RKO (cell line): Measurements from ENCODE around the gene BAK1.
"Not testable (repeated sequence)": the region's sequence is repeated elsewhere in the genome, so short reads cannot be mapped to it uniquely, and the experiment has no call there.

Source experiments
- DNase-seq: peaks from one replicate; pipeline ENCODE4 v3.0.0-alpha.2; 2016; ENCODE audit warnings: low spot score

The BAK1 gene

GRCh38 chr6:33607784-33608161 is 27.7 kb upstream of the BAK1 start:
- DNase-seq: no peak

DNA sequence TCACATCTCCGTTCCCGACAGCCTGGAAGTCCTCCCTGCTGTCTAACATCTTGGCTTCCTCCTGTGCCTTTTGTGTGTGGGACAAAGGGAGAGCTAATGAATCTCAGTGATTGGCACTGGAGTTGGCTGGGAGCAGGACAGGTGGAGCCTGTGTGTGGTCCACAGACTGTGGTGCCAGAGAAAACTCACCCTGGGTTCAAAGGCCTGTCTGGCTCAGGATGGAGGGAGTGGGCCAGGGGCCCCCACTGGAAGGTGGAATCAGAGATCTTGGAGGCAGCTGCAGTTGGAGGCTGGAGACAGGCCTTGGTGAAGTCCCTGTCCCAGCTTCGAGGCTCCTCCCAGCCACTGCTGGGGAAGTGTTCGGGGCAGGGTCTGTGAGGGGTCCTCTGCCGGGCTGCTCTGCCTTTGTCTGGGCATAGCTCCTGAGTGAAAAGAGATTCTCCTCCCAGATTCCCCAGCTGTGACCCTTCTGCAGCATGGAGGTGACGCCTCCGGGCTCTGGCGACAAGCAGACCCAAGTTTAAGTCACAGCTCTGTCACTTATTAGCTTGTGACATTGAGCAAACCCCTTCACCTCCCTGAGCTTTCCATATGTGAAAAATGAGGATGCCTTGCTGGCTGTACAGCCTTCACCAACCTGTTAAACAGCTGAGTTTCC is 27.2 kb upstream of the BAK1 start:
- DNase-seq: no peak

GRCh38 chr6:33606642-33607041 is 26.6 kb upstream of the BAK1 start:
- DNase-seq: no peak

- DNase-seq: no peak
Observed at GRCh38 chr6:33604941-33605854, 25.1 kb upstream of the BAK1 start.

GRCh38 chr6:33602180-33602579 is 22.1 kb upstream of the BAK1 start:
- DNase-seq: no peak

DNA sequence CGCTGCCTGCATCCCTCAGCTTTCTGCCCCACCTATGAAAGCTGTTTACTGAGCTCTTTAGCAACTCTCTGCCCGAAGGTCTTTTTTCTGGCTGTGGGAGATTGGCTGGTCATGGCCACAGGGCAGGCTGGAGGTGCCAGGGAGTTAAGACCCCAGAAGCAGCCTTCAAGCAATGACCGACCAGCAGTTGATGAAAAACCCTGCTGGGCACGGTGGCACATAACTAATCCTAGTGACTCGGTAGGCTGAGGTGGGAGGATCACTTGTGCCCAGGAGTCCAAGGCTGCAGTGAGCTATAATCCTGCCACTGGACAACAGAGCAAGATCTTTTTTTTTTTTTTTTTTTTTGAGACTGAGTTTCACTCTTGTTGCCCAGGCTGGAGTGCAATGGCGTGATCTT is 20.7 kb upstream of the BAK1 start:
- DNase-seq: no peak

DNA sequence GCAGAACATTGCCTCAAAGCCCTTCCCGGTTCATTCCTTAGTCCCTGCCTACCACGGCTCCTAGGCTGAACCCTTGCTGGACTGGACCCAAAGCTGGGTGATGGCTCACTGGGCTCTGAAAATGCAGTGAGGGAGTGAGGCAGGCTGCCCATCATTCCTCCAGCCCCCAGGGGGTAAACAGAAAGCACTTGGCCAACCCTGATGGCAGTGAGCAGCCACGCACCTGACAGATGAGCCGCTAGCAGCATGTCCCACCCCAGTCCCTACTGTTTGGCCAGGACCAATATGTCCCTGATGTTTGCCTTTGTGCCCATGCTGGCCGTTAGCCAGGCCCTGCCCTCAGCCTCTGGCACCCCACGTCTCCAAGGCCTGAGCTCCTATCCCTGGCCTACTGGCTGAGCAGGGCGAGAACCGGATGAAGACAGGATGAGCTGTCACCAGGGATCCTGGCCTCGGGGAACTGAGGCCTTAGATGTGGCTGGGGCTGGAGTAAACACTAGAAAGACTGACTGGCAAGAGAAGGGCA is 19.4 kb upstream of the BAK1 start:
- DNase-seq: no peak

- no peak for DNase-seq
Observed at GRCh38 chr6:33597551-33598322, 17.7 kb upstream of the BAK1 start.

DNA sequence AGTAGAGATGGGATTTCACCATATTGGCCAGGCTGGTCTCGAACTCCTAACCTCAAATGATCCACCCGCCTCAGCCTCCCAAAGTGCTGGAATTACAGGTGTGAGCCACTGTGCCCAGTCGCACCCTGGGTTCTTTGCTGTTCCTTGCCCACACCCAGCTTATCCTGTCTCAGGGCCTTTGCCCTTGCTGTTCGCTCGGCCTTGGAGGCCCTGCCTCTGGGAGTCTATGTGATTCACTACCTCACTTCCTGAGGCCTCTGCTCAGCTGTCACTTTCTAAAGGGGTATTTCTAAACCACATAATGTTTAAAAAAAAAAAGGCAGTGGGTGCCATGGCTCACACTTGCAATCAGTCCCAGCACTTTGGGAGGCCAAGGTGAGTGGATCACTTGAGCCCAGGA is 16.8 kb upstream of the BAK1 start:
- not testable (repeated sequence) for DNase-seq

- DNase-seq: peak; percentile 67
Observed at GRCh38 chr6:33595001-33595846, 15.1 kb upstream of the BAK1 start.

DNA sequence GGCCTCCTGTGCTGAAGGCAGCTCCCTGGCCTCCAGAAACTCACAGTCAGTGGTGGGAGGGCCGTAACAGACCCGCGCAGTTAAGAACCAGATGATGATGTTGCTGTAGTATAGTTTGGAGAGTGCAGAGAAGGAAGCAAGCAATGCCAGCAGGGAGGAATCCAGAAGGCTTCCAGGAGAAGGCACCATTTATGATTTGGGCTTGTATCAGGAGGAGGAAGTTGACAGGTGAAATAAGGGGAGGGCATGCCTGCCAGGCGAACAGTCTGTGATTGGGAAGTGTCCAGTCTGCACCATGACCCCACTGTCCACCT is 13.3 kb upstream of the BAK1 start:
- no peak for DNase-seq

DNA sequence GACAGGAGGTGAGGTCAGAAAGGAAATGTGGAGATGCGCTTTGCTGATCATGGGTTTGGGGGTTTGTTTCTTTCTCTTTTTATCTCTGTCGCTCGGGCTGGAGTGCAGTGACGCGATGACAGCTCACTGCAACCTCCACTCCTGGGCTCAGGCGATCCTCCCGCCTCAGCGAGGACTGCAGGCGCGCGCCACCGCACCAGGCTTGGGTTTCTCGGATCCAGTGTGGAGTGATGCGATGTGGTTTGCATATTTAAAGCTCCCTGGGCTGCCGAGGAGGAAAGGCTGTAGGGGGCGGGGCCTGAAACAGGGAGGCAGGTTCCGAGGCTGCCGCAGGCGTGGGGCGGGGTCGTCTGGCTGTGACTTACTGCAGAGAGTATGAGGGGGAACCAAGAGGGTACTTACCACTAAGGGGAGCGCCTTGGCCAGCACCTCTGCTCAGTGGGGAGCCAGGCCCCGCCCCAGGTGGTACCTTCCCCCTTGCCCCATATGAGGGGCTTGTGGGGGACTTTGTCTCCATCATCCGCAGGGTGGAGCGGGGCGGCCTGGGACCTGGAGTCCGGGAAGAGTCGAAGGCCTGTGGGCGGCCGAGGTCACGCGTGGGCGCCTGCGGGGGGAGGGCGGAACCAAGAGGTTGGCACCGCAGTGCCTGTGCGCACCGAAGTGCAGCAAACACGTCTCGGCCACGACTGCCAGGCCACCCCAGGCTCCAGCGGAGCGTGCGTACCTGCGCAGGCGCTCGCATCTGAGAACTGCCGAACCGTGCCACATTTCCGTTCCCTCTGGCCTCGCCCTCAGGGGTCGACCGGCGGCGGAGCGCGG is 12.7 kb upstream of the BAK1 start:
- no peak for DNase-seq

DNA sequence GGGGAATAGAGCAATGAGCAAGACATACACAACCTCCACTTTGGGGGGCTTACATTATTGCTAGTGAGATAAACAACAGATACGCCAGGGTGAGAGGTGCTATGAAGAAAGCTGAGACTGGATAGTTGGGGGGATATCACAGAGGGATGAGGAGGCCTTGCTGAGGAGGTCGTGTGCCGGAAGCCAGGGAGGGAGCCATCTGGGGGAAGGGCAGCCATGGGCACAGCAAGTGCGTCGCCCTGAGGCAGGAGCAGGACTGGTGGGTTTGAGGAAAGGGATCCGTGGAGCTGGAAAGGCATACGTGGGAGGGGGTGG is 12.2 kb upstream of the BAK1 start:
- DNase-seq: no peak

- no peak for DNase-seq
Observed at GRCh38 chr6:33591424-33592032, 11.5 kb upstream of the BAK1 start.

- peak; percentile 80 for DNase-seq
Observed at GRCh38 chr6:33590531-33591198, 10.6 kb upstream of the BAK1 start.

GRCh38 chr6:33589731-33590530 is 9.9 kb upstream of the BAK1 start:
- DNase-seq: peak; percentile 99

- DNase-seq: no peak
Observed at GRCh38 chr6:33589392-33589730, 9.3 kb upstream of the BAK1 start.

DNA sequence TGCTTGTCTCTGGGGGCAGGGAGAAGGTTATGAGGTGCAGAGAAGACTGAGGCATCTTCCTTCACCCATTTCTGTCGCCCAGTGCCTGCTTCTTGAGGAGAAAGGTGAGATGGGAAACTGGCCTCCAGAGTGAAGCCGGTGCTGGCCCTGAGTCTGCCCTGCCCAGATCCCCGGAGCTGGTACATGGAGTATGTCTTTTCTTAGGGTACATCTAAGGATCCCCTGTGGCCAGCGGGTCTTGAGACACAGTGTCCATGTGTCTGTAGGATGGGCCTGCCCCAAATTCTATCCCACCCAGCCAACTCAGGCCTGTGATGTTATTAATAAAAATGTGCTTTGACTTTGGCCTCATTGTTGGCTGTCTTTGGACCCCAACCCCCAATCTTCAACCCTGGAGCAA is 8.8 kb upstream of the BAK1 start:
- DNase-seq: no peak

DNA sequence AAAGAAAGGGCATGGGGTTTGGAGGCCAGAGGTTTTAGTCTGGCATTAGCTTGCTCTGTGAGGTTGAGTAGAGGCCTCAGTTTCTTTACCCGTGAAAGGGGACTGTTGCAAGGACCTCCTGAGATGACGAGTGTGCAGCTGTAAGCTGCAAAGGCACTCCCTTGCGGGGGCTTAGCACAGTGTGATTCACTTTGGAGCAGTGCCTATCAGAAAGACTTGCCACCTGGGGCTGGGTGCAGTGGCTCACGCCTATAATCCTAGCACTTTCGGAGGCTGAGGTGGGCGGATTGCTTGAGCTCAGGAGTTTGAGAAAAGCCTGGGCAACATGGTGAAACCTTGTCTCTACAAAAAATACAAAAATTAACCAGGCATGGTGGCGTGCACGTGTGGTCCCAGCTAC is 7.5 kb upstream of the BAK1 start:
- DNase-seq: peak; percentile 43
